ENCODE results near the gene BACH2. TPM values are rescaled to one million over a fixed set of nuclear protein-coding genes. Genes with fewer than 3 reads are reported as not detected.

BACH2 gene
- total and polyA plus RNA-seq, 7 donors: 0.12 to 16.9 (median 5.9) TPM

DNA sequence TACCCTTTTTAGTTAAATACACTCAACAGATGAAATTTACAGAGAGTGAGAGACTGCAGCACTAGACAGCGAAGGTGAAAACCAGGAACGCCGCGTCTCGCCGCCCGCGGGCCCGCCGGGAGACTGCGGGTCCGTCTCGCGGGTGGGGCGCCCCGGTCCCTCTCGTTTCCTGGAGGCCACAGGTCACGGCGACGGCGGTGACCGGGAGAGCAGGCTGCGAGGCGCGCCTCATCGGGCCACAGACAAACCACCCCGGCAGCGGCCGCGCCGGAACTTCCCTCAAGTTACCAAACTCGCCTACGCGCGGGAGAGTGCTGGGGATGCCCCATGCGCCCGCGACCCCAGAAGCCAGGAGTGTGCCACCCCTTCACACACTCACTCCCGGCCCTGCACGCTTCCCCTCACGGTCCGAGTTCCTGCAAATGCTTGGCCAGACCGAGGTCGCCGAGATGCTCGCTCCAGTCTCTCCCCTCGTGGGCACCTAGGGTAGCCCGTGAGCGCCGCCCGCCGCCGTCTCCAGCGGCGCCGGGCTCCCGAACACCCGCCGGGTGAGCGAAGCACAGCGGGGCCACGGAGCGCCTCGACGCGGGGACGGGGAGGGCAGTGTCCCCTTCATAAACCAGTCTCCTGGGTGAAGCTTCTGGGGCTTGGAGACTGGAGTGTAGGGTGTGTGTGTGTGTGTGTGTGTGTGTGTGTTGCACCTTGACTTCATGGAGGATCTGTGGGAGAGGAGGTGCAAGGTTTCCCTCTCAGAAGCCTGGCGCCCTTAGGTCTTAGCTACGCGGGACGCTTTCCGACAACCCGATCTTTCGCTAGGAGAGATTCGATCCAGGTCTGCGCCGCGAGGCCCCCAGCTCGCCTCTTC is 1.4 kb downstream of the BACH2 start:
- 1% methylated on average over 67 to 79 of the region's 79 CpGs for WGBS, 3 donors
- peak overlapping the region; percentile 95 for H3K27ac ChIP-seq
- H3K36me3 ChIP-seq (ENCODE audit: insufficient read depth in 1 of 2, low read depth in 1 of 2): no peaks in the 10 kb centered on the region
- intact Hi-C loops (cut with DNase I): loop anchor here (2.0 to 10.0 kb wide), 8 partner anchors 73 to 323 kb away; no protein-coding TSS in a partner anchor
- ATAC-seq (peak; percentile 64 to 81 (median 74)), DNase-seq (peak; percentile 46 to 81)
- TF ChIP-seq, protein P1, sequence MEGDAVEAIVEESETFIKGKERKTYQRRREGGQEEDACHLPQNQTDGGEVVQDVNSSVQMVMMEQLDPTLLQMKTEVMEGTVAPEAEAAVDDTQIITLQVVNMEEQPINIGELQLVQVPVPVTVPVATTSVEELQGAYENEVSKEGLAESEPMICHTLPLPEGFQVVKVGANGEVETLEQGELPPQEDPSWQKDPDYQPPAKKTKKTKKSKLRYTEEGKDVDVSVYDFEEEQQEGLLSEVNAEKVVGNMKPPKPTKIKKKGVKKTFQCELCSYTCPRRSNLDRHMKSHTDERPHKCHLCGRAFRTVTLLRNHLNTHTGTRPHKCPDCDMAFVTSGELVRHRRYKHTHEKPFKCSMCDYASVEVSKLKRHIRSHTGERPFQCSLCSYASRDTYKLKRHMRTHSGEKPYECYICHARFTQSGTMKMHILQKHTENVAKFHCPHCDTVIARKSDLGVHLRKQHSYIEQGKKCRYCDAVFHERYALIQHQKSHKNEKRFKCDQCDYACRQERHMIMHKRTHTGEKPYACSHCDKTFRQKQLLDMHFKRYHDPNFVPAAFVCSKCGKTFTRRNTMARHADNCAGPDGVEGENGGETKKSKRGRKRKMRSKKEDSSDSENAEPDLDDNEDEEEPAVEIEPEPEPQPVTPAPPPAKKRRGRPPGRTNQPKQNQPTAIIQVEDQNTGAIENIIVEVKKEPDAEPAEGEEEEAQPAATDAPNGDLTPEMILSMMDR (IDR thresholded peaks at IDR 0.05): no peak
- no peaks in the 10 kb centered on the region for H3K9me3 ChIP-seq
- peaks cover 26% of the 10 kb centered on the region for H3K4me1 ChIP-seq
- H3K27me3 ChIP-seq (ENCODE audit: insufficient read depth in 3 of 3, low read length in 2 of 3): no peaks in the 10 kb centered on the region
- peak overlapping the region; percentile 85 for H3K4me3 ChIP-seq

DNA sequence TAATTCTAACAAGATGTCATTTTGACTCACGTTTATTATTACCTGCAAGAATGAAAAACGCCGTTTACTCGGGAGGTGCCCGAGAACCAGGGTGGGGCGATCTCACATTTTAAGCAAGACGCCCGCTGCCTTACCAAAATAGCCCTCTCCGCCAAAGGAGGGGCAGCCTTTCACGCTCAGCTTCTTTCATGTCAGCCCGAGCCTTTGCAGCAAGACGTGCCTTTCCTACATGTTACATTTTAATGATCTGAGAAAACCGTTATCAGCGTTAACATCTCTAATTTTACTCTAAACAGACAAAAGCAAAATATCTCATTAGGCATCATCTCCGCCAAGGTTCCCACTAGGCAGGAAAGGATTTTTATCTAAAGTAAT is 2.0 kb downstream of the BACH2 start:
- Histone ChIP-seq H3K27me3 (ENCODE audit: insufficient read depth in 3 of 3, low read length in 2 of 3) (no peaks in the 10 kb centered on the region), H3K27ac (peak overlapping the region; percentile 95), H3K36me3 (ENCODE audit: insufficient read depth in 1 of 2, low read depth in 1 of 2) (no peaks in the 10 kb centered on the region), H3K9me3 (no peaks in the 10 kb centered on the region), H3K4me3 (peak overlapping the region; percentile 85), H3K4me1 (peaks cover 32% of the 10 kb centered on the region)
- ATAC-seq (peak in 1 of 4 donors; percentile 38), DNase-seq (no peak)
- intact Hi-C loops (cut with DNase I): loop anchor here (2.0 to 10.0 kb wide), 4 partner anchors 76 to 200 kb away; no protein-coding TSS in a partner anchor
- 29 to 60% (median 37%) methylated on average over 15 of the region's 15 CpGs for whole genome bisulfite sequencing, 3 donors
- TF ChIP-seq, protein P1 (IDR thresholded peaks at IDR 0.05): no peak

DNA sequence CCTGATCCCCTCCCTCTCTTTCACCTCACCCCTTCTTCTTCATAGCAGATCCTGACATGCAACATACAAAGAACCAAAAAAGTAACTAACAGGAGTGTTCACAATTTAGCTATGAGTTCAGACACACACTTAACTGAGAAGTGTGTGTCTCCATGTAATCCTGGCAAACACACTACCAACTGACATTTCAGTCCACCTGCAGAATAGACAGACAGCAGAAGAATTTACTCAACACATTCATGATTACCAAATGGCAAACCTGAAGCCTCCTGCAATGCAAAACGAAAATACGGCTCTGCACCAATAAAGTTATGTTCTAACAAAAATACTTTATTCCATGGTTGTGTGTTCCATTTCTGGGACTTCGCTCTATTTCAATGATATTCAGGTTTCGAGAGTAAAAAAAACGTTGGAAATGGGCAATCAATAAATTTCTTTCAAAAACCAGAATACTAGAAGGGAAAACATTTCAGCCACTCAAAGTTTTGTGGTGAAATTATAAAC is 2.6 kb downstream of the BACH2 start:
- peaks cover 36% of the 10 kb centered on the region for H3K4me1 ChIP-seq
- H3K4me3 ChIP-seq: peak overlapping the region; percentile 85
- TF ChIP-seq, protein P1 (IDR thresholded peaks at IDR 0.05): no peak
- H3K36me3 ChIP-seq (ENCODE audit: insufficient read depth in 1 of 2, low read depth in 1 of 2): no peaks in the 10 kb centered on the region
- H3K27ac ChIP-seq: peak overlapping the region; percentile 95
- H3K27me3 ChIP-seq (ENCODE audit: insufficient read depth in 3 of 3, low read length in 2 of 3): no peaks in the 10 kb centered on the region
- WGBS, 3 donors: 74 to 97% (median 78%) methylated on average over 5 of the region's 5 CpGs
- no peaks in the 10 kb centered on the region for H3K9me3 ChIP-seq
- no peak for ATAC-seq
- intact Hi-C loops (cut with DNase I): loop anchor here (2.0 to 10.0 kb wide), 4 partner anchors 75 to 199 kb away; no protein-coding TSS in a partner anchor
- no peak for DNase-seq

DNA sequence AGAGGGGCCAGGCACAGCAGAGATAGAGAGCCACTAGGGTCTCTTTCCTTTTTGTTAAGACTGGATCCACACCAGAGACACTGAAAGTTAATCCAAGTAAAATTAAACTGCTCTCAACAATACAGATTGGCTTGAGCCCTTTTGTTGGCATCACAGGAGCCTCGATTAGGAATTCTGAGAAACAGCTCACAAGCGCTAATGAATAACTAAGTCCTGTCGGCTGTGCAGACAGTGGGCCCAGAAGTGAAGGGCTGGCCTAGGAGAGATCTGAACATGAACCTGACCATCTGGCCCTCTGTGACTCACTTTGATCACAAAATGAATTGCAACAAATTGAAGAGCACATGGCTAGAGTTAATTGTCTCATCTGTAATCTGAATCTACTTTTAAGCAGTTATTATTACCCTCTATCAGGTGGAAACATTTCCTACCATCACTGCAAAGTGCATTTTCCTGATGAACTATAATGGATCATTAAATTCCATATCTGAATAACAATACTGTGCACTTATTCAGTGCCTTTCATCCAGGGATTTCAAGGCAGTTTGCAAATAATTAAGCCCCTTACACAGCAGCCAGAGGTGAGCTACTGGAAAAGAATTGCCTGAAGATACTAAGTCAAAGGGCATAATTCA is 3.2 kb downstream of the BACH2 start:
- intact Hi-C loops (cut with DNase I): loop anchor here (5.0 to 10.0 kb wide), 3 partner anchors 181 to 199 kb away; no protein-coding TSS in a partner anchor
- peak overlapping the region; percentile 85 for H3K4me3 ChIP-seq
- TF ChIP-seq, protein P1 (IDR thresholded peaks at IDR 0.05): no peak
- no peaks in the 10 kb centered on the region for H3K27me3 ChIP-seq (ENCODE audit: insufficient read depth in 3 of 3, low read length in 2 of 3)
- H3K4me1 ChIP-seq: peaks cover 40% of the 10 kb centered on the region
- 42 to 74% (median 49%) methylated on average over 3 of the region's 3 CpGs for WGBS, 3 donors
- DNase-seq (no peak), ATAC-seq (no peak)
- no peaks in the 10 kb centered on the region for H3K36me3 ChIP-seq (ENCODE audit: insufficient read depth in 1 of 2, low read depth in 1 of 2)
- H3K9me3 ChIP-seq: no peaks in the 10 kb centered on the region
- H3K27ac ChIP-seq: peak overlapping the region; percentile 95
